HEK293T (cell line): ENCODE results near the gene PYGO1.

Experiments used
- ARNT ChIP-seq: fragments of 450-650 bp; IDR thresholded peaks from 2 replicates; pipeline ENCODE4 v1.6.1; 2017; ENCODE audit warnings: mild to moderate bottlenecking
- BHLHE40 ChIP-seq: fragments of 450-650 bp; IDR thresholded peaks from 2 replicates; pipeline ENCODE4 v1.6.1; 2016; ENCODE audit warnings: mild to moderate bottlenecking, moderate library complexity, borderline replicate concordance
- FOXM1 ChIP-seq: fragments of 450-650 bp; IDR thresholded peaks from 2 replicates; pipeline ENCODE4 v1.6.1; 2017; ENCODE audit warnings: mild to moderate bottlenecking, borderline replicate concordance

DNA sequence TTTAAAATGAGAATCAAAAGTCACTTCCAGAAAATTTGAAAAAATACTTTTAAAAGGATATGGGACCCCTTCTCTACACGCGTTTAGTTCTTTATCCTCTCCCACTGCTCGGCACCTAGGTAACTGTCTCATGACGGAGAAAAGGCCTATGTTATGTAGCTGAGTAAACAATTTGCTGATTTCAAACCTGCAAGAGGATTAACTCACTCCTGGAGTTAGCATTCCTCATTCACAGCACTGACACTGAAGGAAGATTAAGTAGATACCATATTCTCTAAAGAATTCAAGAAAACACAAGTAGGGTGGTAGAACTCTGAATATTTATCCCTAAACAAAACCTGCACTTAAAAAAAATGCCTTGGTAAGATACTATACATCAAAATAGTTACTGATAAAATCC is 30.2 kb upstream of the PYGO1 start:
- TF ChIP-seq FOXM1 (no peak), ARNT (no peak), BHLHE40 (no peak)
